ENCODE data around the gene SLC4A5. TPM values are rescaled to one million over a fixed set of nuclear protein-coding genes. Genes with fewer than 3 reads are reported as not detected.

The SLC4A5 gene
- total RNA-seq, 1 donor from 2014 or later = 4.2 TPM

- Histone ChIP-seq H3K4me1 (no peaks in the 10 kb centered on the region), H3K36me3 (no peaks in the 10 kb centered on the region)
- ATAC-seq = no peak
These were observed 81.9 kb downstream of the SLC4A5 start for GRCh38 chr2:74261204-74261864.

GRCh38 chr2:74260495-74260894 lies 82.7 kb downstream of the SLC4A5 start:
- H3K27ac ChIP-seq = no peak overlapping the region
- ATAC-seq = no peak
- no peak for DNase-seq
- no peaks in the 10 kb centered on the region for H3K4me1 ChIP-seq
- intact Hi-C loops (cut with DNase I) = no loop called here
- no peaks in the 10 kb centered on the region for H3K9me3 ChIP-seq
- H3K4me3 ChIP-seq = no peak overlapping the region
- no peaks in the 10 kb centered on the region for H3K27me3 ChIP-seq (ENCODE audit: low read depth)
- no peak for TF ChIP-seq CTCF (IDR thresholded peaks at IDR 0.05)
- H3K36me3 ChIP-seq = no peaks in the 10 kb centered on the region

More at GRCh38 chr2:74261204-74261864, 81.9 kb downstream of the SLC4A5 start:
- Histone ChIP-seq H3K4me3 (no peak overlapping the region), H3K27me3 (ENCODE audit: low read depth) (no peaks in the 10 kb centered on the region), H3K27ac (no peak overlapping the region), H3K9me3 (no peaks in the 10 kb centered on the region)
- DNase-seq = no peak
- intact Hi-C loops (cut with DNase I) = no loop called here
- no peak for TF ChIP-seq CTCF (IDR thresholded peaks at IDR 0.05)

GRCh38 chr2:74259733-74260132 lies 83.5 kb downstream of the SLC4A5 start:
- no peak overlapping the region for H3K27ac ChIP-seq
- no peak for TF ChIP-seq CTCF (IDR thresholded peaks at IDR 0.05)
- H3K27me3 ChIP-seq (ENCODE audit: low read depth) = no peaks in the 10 kb centered on the region
- no peaks in the 10 kb centered on the region for H3K4me1 ChIP-seq
- DNase-seq (no peak), ATAC-seq (no peak)
- H3K4me3 ChIP-seq = no peak overlapping the region
- H3K36me3 ChIP-seq = no peaks in the 10 kb centered on the region
- intact Hi-C loops (cut with DNase I) = no loop called here
- H3K9me3 ChIP-seq = no peaks in the 10 kb centered on the region

GRCh38 chr2:74259191-74259590 lies 84.0 kb downstream of the SLC4A5 start:
- no peaks in the 10 kb centered on the region for H3K9me3 ChIP-seq
- intact Hi-C loops (cut with DNase I) = no loop called here
- H3K4me3 ChIP-seq = no peak overlapping the region
- no peak overlapping the region for H3K27ac ChIP-seq
- H3K27me3 ChIP-seq (ENCODE audit: low read depth) = no peaks in the 10 kb centered on the region
- no peaks in the 10 kb centered on the region for H3K36me3 ChIP-seq
- ATAC-seq (no peak), DNase-seq (no peak)
- no peak for TF ChIP-seq CTCF (IDR thresholded peaks at IDR 0.05)
- no peaks in the 10 kb centered on the region for H3K4me1 ChIP-seq

- Histone ChIP-seq H3K27ac (no peak overlapping the region), H3K27me3 (ENCODE audit: low read depth) (no peaks in the 10 kb centered on the region), H3K9me3 (no peaks in the 10 kb centered on the region), H3K4me1 (no peaks in the 10 kb centered on the region), H3K4me3 (no peak overlapping the region), H3K36me3 (no peaks in the 10 kb centered on the region)
- DNase-seq (no peak), ATAC-seq (no peak)
- TF ChIP-seq CTCF (IDR thresholded peaks at IDR 0.05) = no peak
- intact Hi-C loops (cut with DNase I) = no loop called here
These were observed 87.5 kb downstream of the SLC4A5 start for GRCh38 chr2:74255660-74256213.
